Neural cell (in vitro differentiated cells): ENCODE data around the gene ENPP7. TPM values are rescaled to one million over a fixed set of nuclear protein-coding genes. Genes with fewer than 3 reads are reported as not detected.

Source experiments
- H2AFZ ChIP-seq: fragments of 200-600, 300-800 bp; sonication (generic), shearing (Covaris generic); 2 replicates; pipeline ENCODE4 v1.6.0; 2014; ENCODE audit warnings: low read depth, mild to moderate bottlenecking, antibody characterized with exemption, low read length, moderate library complexity
- H3F3A ChIP-seq: fragments of 200-600 bp; shearing (Covaris generic); 2 replicates; pipeline ENCODE4 v1.6.1; 2016; ENCODE audit warnings: mild to moderate bottlenecking, moderate library complexity, mixed read lengths, antibody characterized with exemption, low read length; ENCODE audit not compliant: insufficient read depth, poor library complexity, severe bottlenecking
- H3K27ac ChIP-seq: fragments of 200-600, 300-800 bp; sonication (generic), shearing (Covaris generic); 2 replicates; pipeline ENCODE4 v1.5.1; 2014; ENCODE audit warnings: mild to moderate bottlenecking, low read length, moderate library complexity
- H3K27me3 ChIP-seq: fragments of 300-800, 200-600 bp; sonication (generic), shearing (Covaris generic); 2 replicates; pipeline ENCODE4 v1.6.0; 2014; ENCODE audit warnings: mild to moderate bottlenecking, low read depth, low read length, moderate library complexity; ENCODE audit not compliant: insufficient read depth
- H3K36me3 ChIP-seq: fragments of 300-800, 200-600 bp; sonication (generic), shearing (Covaris generic); 2 replicates; pipeline ENCODE4 v1.5.1; 2014; ENCODE audit warnings: mild to moderate bottlenecking, antibody characterized with exemption, low read length, moderate library complexity; ENCODE audit not compliant: insufficient read depth
- H3K4me2 ChIP-seq: fragments of 300-800, 200-600 bp; sonication (generic), shearing (Covaris generic); 2 replicates; pipeline ENCODE4 v1.6.0; 2014; ENCODE audit warnings: mild to moderate bottlenecking, low read length
- H3K4me3 ChIP-seq: fragments of 300-800, 200-600 bp; sonication (generic), shearing (Covaris generic); 2 replicates; pipeline ENCODE4 v1.5.1; 2014; ENCODE audit warnings: mild to moderate bottlenecking, low read length, moderate library complexity
- H3K79me2 ChIP-seq: fragments of 200-600 bp; shearing (Covaris generic); replicated peaks from 2 replicates; pipeline ENCODE4 v1.6.0; 2014; ENCODE audit warnings: mild to moderate bottlenecking, low read length, moderate library complexity; ENCODE audit not compliant: insufficient read depth
- H3K9ac ChIP-seq: fragments of 300-800, 200-600 bp; sonication (generic), shearing (Covaris generic); 2 replicates; pipeline ENCODE4 v1.6.1; 2016; ENCODE audit warnings: mild to moderate bottlenecking, low read length, mixed read lengths
- H3K9me2 ChIP-seq: fragments of 200-600 bp; shearing (Covaris generic); 2 replicates; pipeline ENCODE4 v1.6.1; 2016; ENCODE audit warnings: mild to moderate bottlenecking, low read length, mixed read lengths; ENCODE audit not compliant: insufficient read depth
- H3K9me3 ChIP-seq: fragments of 200-600, 300-800 bp; sonication (generic), shearing (Covaris generic); 2 replicates; pipeline ENCODE4 v1.6.1; 2016; ENCODE audit warnings: mild to moderate bottlenecking, mixed run types, low read length, moderate library complexity, mixed read lengths
- H4K20me1 ChIP-seq: fragments of 200-600 bp; shearing (Covaris generic); 2 replicates; pipeline ENCODE4 v1.6.1; 2016; ENCODE audit warnings: mild to moderate bottlenecking, mixed run types; ENCODE audit not compliant: insufficient read depth
- EP300 ChIP-seq: fragments of 450-650 bp; conservative IDR thresholded peaks from 2 replicates; pipeline ENCODE4 v1.6.1; 2014; ENCODE audit warnings: antibody characterized with exemption, mild to moderate bottlenecking, moderate library complexity; ENCODE audit not compliant: poor library complexity, severe bottlenecking
- EZH2 ChIP-seq: fragments of 200-600, 300-800 bp; shearing (Covaris generic), sonication (generic); IDR thresholded peaks from 2 replicates; pipeline ENCODE4 v1.6.1; 2014; ENCODE audit warnings: antibody characterized with exemption, low read length, borderline replicate concordance, mild to moderate bottlenecking; ENCODE audit not compliant: insufficient read depth, poor library complexity, severe bottlenecking
- MXI1 ChIP-seq: fragments of 450-650 bp; conservative IDR thresholded peaks from 2 replicates; pipeline ENCODE4 v1.6.1; 2014; ENCODE audit warnings: antibody characterized with exemption, mild to moderate bottlenecking; ENCODE audit not compliant: poor library complexity, severe bottlenecking
- POLR2AphosphoS5 ChIP-seq: IDR thresholded peaks from 2 replicates; pipeline ENCODE4 v1.6.1; 2012
- RAD21 ChIP-seq: fragments of 450-650 bp; conservative IDR thresholded peaks from 2 replicates; pipeline ENCODE4 v1.6.1; 2014; ENCODE audit warnings: antibody characterized with exemption, mild to moderate bottlenecking, moderate library complexity
- REST ChIP-seq: IDR thresholded peaks from 2 replicates; pipeline ENCODE4 v1.6.1; 2012; ENCODE audit warnings: borderline replicate concordance
- SMC3 ChIP-seq: fragments of 450-650 bp; conservative IDR thresholded peaks from 2 replicates; pipeline ENCODE4 v1.6.1; 2014; ENCODE audit warnings: antibody characterized with exemption, mild to moderate bottlenecking, moderate library complexity; ENCODE audit not compliant: poor library complexity
- TAF1 ChIP-seq: IDR thresholded peaks from 2 replicates; pipeline ENCODE4 v1.6.1; 2012; ENCODE audit warnings: low read depth
- polyA plus RNA-seq: library from polyadenylated mRNA; depleted of rRNA; stranded (reverse); fragments of >200 nt; gene quantifications from 2 replicates; pipeline ENCODE4 v1.2.3, GENCODE V29; 2014
- TF ChIP-seq, protein P1 (sequence below): fragments of 450-650 bp; IDR thresholded peaks from 2 replicates; pipeline ENCODE4 v1.5.1; 2014; ENCODE audit warnings: antibody characterized with exemption, mild to moderate bottlenecking, moderate library complexity; ENCODE audit not compliant: poor library complexity, severe bottlenecking

ENPP7 gene
- polyA plus RNA-seq, 1 donor from 2014 or later = not detected

DNA sequence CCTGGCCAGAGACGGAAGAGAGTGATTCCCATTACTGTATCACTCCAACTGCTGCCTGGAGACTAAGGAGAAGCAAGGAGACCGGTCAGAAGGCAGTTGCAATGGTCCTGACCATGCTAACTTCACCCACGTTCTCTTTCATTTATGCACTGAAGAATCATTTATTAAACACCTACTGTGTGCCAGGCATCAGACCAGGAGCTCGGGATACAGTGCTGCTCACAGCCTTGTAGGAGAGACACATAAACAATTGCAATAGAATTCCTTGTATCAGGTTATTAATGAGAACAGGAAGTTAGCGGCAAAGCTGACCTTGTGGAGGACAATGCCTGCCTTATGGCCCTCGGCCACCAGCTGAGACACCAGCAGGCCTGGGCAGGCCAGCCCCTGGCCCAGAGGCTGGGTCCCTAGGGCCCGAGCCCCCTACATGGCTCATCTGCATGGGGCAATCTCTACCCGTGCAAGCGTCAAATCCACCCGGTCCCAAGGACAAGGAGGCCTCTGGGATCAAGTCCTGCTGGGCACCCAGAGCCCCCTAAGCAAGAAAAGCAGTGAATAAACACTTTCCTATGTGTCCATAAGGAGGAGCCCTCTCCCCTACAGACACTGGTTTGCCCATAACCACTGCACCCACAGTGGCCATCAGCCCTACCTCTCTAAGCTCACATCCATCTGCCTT is 8.6 kb upstream of the ENPP7 start:
- Histone ChIP-seq H3K4me2 (no peak overlapping the region), H3K27me3 (no peaks in the 10 kb centered on the region), H3K9ac (no peak overlapping the region), H3K9me3 (no peaks in the 10 kb centered on the region), H3K9me2 (no peaks in the 10 kb centered on the region), H4K20me1 (no peaks in the 10 kb centered on the region), H3K79me2 (no peaks in the 10 kb centered on the region), H3K27ac (no peak overlapping the region), H2AFZ (no peak overlapping the region), H3K4me3 (no peak overlapping the region), H3F3A (no peaks in the 10 kb centered on the region), H3K36me3 (no peaks in the 10 kb centered on the region)
- TF ChIP-seq SMC3 (peak; percentile 53), REST (no peak), RAD21 (peak; percentile 55), EZH2 (no peak)
- TF ChIP-seq, protein P1, sequence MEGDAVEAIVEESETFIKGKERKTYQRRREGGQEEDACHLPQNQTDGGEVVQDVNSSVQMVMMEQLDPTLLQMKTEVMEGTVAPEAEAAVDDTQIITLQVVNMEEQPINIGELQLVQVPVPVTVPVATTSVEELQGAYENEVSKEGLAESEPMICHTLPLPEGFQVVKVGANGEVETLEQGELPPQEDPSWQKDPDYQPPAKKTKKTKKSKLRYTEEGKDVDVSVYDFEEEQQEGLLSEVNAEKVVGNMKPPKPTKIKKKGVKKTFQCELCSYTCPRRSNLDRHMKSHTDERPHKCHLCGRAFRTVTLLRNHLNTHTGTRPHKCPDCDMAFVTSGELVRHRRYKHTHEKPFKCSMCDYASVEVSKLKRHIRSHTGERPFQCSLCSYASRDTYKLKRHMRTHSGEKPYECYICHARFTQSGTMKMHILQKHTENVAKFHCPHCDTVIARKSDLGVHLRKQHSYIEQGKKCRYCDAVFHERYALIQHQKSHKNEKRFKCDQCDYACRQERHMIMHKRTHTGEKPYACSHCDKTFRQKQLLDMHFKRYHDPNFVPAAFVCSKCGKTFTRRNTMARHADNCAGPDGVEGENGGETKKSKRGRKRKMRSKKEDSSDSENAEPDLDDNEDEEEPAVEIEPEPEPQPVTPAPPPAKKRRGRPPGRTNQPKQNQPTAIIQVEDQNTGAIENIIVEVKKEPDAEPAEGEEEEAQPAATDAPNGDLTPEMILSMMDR = peak; percentile 53

- Histone ChIP-seq H3K9me2 (no peaks in the 10 kb centered on the region), H3K36me3 (no peaks in the 10 kb centered on the region), H3K9ac (no peak overlapping the region), H3F3A (no peaks in the 10 kb centered on the region), H3K4me3 (no peak overlapping the region), H3K4me2 (no peak overlapping the region), H3K27ac (no peak overlapping the region), H3K9me3 (no peaks in the 10 kb centered on the region), H3K27me3 (no peaks in the 10 kb centered on the region), H2AFZ (no peak overlapping the region), H3K79me2 (no peaks in the 10 kb centered on the region), H4K20me1 (no peaks in the 10 kb centered on the region)
- TF ChIP-seq EP300 (no peak), RAD21 (no peak), MXI1 (no peak), REST (no peak), POLR2AphosphoS5 (no peak), EZH2 (no peak), SMC3 (no peak), TAF1 (no peak)
- TF ChIP-seq, protein P1 = no peak
These were observed 8.0 kb upstream of the ENPP7 start for GRCh38 chr17:79722787-79723186.
